ENCODE data around the gene VWA5B1. TPM values are rescaled to one million over a fixed set of nuclear protein-coding genes. Genes with fewer than 3 reads are reported as not detected.

The VWA5B1 gene
- total RNA-seq, 2 donors from 2014 or later, result 0.44 TPM; not detected in 1

- WGBS, 2 experiments (ENCODE audit: insufficient coverage in 1 of 2, insufficient read length in 1 of 2), result 83 to 100% methylated on average over 2 to 3 of the region's 3 CpGs
- H3K27me3 Mint-ChIP-seq (ENCODE audit: insufficient read depth), result peaks cover 18% of the 10 kb centered on the region
- H3K4me1 Mint-ChIP-seq, result peaks cover 20% of the 10 kb centered on the region
- no peaks in the 10 kb centered on the region for H3K27me3 ChIP-seq (ENCODE audit: control insufficient read depth, insufficient read depth, low read length, poor library complexity, severe bottlenecking)
- H3K9ac ChIP-seq (ENCODE audit: extremely low read depth, low read length, poor library complexity, severe bottlenecking), result no peak overlapping the region
- H3K36me3 ChIP-seq (ENCODE audit: control insufficient read depth, insufficient read depth, low read length), result no peaks in the 10 kb centered on the region
- H3K4me1 ChIP-seq (ENCODE audit: control insufficient read depth, insufficient read depth, low read length), result no peaks in the 10 kb centered on the region
- no peak for DNase-seq
- no peak overlapping the region for H3K27ac ChIP-seq (ENCODE audit: low read depth, low read length)
- H3K9me3 Mint-ChIP-seq, result no peaks in the 10 kb centered on the region
- no peak overlapping the region for H3K4me3 Mint-ChIP-seq
- no peak overlapping the region for H3K4me3 ChIP-seq (ENCODE audit: low read length)
- H3K36me3 Mint-ChIP-seq (ENCODE audit: low read depth), result no peaks in the 10 kb centered on the region
- no peaks in the 10 kb centered on the region for H3K9me3 ChIP-seq (ENCODE audit: control insufficient read depth, low read length)
- H3K27ac Mint-ChIP-seq, result no peak overlapping the region
- TF ChIP-seq CTCF (conservative IDR thresholded peaks at IDR 0.05), result no peak
These were observed 21.6 kb downstream of the VWA5B1 start for GRCh38 chr1:20312310-20312709.

- H3K27me3 ChIP-seq (ENCODE audit: control insufficient read depth, insufficient read depth, low read length, poor library complexity, severe bottlenecking), result no peaks in the 10 kb centered on the region
- H3K9me3 ChIP-seq (ENCODE audit: control insufficient read depth, low read length), result no peaks in the 10 kb centered on the region
- no peak overlapping the region for H3K4me3 ChIP-seq (ENCODE audit: low read length)
- Mint-ChIP-seq H3K36me3 (ENCODE audit: low read depth) (no peaks in the 10 kb centered on the region), H3K9me3 (no peaks in the 10 kb centered on the region), H3K27ac (no peak overlapping the region), H3K4me3 (no peak overlapping the region), H3K4me1 (peaks cover 20% of the 10 kb centered on the region), H3K27me3 (ENCODE audit: insufficient read depth) (peaks cover 20% of the 10 kb centered on the region)
- H3K4me1 ChIP-seq (ENCODE audit: control insufficient read depth, insufficient read depth, low read length), result no peaks in the 10 kb centered on the region
- H3K27ac ChIP-seq (ENCODE audit: low read depth, low read length), result no peak overlapping the region
- WGBS, 2 experiments (ENCODE audit: insufficient coverage in 1 of 2, insufficient read length in 1 of 2), result 93 to 94% methylated on average over 10 to 12 of the region's 12 CpGs
- no peak for DNase-seq
- H3K9ac ChIP-seq (ENCODE audit: extremely low read depth, low read length, poor library complexity, severe bottlenecking), result no peak overlapping the region
- H3K36me3 ChIP-seq (ENCODE audit: control insufficient read depth, insufficient read depth, low read length), result no peaks in the 10 kb centered on the region
- TF ChIP-seq CTCF (conservative IDR thresholded peaks at IDR 0.05), result no peak
These were observed 22.1 kb downstream of the VWA5B1 start for GRCh38 chr1:20312818-20313217.

GRCh38 chr1:20317471-20317870 lies 26.8 kb downstream of the VWA5B1 start:
- no peak for TF ChIP-seq CTCF (conservative IDR thresholded peaks at IDR 0.05)

More at GRCh38 chr1:20317471-20317870, 26.8 kb downstream of the VWA5B1 start:
- H3K36me3 Mint-ChIP-seq (ENCODE audit: low read depth), result no peaks in the 10 kb centered on the region
- no peak for DNase-seq
- Histone ChIP-seq H3K4me1 (ENCODE audit: control insufficient read depth, insufficient read depth, low read length) (no peaks in the 10 kb centered on the region), H3K9me3 (ENCODE audit: control insufficient read depth, low read length) (no peaks in the 10 kb centered on the region), H3K9ac (ENCODE audit: extremely low read depth, low read length, poor library complexity, severe bottlenecking) (no peak overlapping the region), H3K27me3 (ENCODE audit: control insufficient read depth, insufficient read depth, low read length, poor library complexity, severe bottlenecking) (peaks cover 6% of the 10 kb centered on the region), H3K36me3 (ENCODE audit: control insufficient read depth, insufficient read depth, low read length) (no peaks in the 10 kb centered on the region), H3K4me3 (ENCODE audit: low read length) (no peak overlapping the region), H3K27ac (ENCODE audit: low read depth, low read length) (no peak overlapping the region)
- no peak overlapping the region for H3K4me3 Mint-ChIP-seq
- peaks cover 30% of the 10 kb centered on the region for H3K27me3 Mint-ChIP-seq (ENCODE audit: insufficient read depth)
- no peaks in the 10 kb centered on the region for H3K9me3 Mint-ChIP-seq
- WGBS, 2 experiments (ENCODE audit: insufficient coverage in 1 of 2, insufficient read length in 1 of 2), result 90 to 97% methylated on average over 6 to 11 of the region's 11 CpGs
- H3K4me1 Mint-ChIP-seq, result peaks cover 8% of the 10 kb centered on the region
- no peak overlapping the region for H3K27ac Mint-ChIP-seq
